ENCODE data around the gene MSTN.
"Not testable (repeated sequence)": the region's sequence is repeated elsewhere in the genome, so short reads cannot be mapped to it uniquely, and the experiment has no call there.

The MSTN gene

GRCh38 chr2:190062053-190062452 is 476 bp downstream of the MSTN start:
- DNase-seq, result no peak

DNA sequence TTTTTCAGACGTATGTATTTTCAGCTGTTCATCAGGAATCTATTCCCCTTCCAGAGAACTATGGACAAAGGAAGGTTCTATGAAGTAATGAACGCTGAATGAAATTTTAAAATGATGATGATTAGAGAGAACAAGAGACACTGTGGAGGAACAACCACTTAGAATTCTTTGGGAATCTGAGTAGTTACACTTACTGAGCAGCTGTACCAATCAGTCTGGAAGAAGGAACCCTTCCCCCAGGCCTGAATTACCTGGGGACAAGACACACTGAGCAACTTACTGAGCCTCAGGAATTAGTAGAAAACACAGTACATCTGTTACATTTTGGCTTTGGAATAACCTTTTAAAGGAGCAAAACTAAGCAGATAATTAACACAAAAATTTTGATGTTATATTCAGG is 1.9 kb downstream of the MSTN start:
- DNase-seq, result no peak

GRCh38 chr2:190060019-190060418 is 2.5 kb downstream of the MSTN start:
- no peak for DNase-seq

GRCh38 chr2:190053426-190053825 is 9.1 kb downstream of the MSTN start:
- DNase-seq, result no peak

- no peak for DNase-seq
These were observed 10.2 kb downstream of the MSTN start for GRCh38 chr2:190052307-190052706.

GRCh38 chr2:190051223-190051622 is 11.3 kb downstream of the MSTN start:
- DNase-seq, result no peak

DNA sequence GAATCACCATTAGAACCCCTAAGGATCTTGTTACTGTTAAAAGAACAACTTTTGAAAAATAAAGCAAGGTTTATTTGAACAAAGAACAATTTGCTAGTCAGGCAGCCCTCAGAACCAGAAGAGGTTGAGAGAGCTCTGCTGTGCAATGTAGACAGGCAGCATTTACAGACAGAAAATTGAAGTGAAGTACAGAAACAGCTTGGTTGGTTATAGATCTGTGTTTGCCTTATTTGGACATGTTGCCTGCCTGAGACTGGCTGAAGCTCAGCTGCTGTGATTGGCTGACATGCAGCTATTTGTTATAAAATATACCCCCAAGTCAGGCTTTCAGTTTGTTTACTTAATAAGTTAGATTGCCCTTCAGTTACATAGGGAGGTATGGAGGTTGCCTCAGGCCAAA is 12.5 kb downstream of the MSTN start:
- no peak for DNase-seq

GRCh38 chr2:190044866-190045265 is 17.7 kb downstream of the MSTN start:
- no peak for DNase-seq

- DNase-seq, result no peak
These were observed 19.1 kb downstream of the MSTN start for GRCh38 chr2:190043441-190043840.

- DNase-seq, result no peak
These were observed 26.5 kb downstream of the MSTN start for GRCh38 chr2:190036071-190036470.

GRCh38 chr2:190034417-190034816 is 28.1 kb downstream of the MSTN start:
- not testable (repeated sequence) for DNase-seq

- no peak for DNase-seq
These were observed 30.4 kb downstream of the MSTN start for GRCh38 chr2:190031969-190032618.

- peak; percentile 62 for DNase-seq
These were observed 38.7 kb downstream of the MSTN start for GRCh38 chr2:190023860-190024259.

- no peak for DNase-seq
These were observed 41.8 kb downstream of the MSTN start for GRCh38 chr2:190020720-190021119.

- DNase-seq, result no peak
These were observed 44.7 kb downstream of the MSTN start for GRCh38 chr2:190017837-190018236.

DNA sequence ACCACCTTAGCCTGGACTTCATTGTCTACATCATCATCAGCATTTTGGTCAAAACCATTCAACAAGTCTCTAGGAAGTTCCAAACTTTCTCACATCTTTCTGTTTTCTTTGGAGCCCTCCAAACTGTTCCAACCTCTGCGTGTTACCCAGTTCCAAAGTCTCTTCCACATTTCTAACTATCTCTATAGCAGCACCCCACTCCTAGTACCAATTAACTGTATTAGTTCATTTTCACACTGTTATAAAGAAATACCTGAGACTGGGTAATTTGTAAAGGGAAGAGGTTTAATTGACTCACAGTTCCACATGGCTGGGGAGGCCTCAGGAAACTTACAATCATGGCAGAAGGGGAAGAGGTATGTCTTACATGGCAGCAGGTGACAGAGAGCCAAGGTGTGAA is 46.6 kb downstream of the MSTN start:
- DNase-seq, result not testable (repeated sequence)
